ENCODE data around the gene MRPS35. TPM values are rescaled to one million over a fixed set of nuclear protein-coding genes. Genes with fewer than 3 reads are reported as not detected.

Gene MRPS35
- total RNA-seq, 5 donors from 2014 or later (not counting 1 experiment from before 2014, with no cell fraction given): 19.7 to 23.0 (median 22.5) TPM

DNA sequence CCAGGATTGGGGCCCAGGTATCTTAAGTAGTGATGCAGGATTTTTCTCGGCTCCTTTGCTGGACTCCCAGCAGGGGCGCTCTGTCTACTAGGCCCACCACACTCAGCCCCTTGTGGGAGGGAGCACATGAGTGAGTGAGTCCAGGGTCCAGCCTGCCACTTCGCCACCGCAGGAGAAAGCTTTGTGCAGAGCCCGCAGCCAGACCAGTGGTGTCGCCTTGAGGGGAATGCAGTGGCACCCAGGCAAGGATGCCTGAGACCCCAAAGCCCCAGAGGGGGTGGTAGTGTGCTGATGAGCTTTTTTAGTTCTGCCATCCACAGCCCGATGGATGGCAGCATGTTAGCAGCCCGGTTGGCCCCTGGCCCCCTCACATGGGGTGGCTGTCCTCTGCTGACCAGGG lies 5.4 kb upstream of the MRPS35 start:
- Histone ChIP-seq H3K36me3 (ENCODE audit: control insufficient read depth in 2 of 2, extremely low read depth in 1 of 2, insufficient read depth in 1 of 2, low read length in 1 of 2) (no peaks in the 10 kb centered on the region), H3K9me3 (no peaks in the 10 kb centered on the region), H3K27me3 (replicated peaks in 1 of 2; ENCODE audit: control insufficient read depth in 2 of 2, extremely low read depth in 1 of 2, insufficient read depth in 2 of 2, low read length in 1 of 2) (no peaks in the 10 kb centered on the region), H3K27ac (ENCODE audit: low read length) (no peak overlapping the region), H3K4me1 (ENCODE audit: control insufficient read depth in 1 of 2, extremely low read depth in 1 of 2, insufficient read depth in 2 of 2, low read length in 2 of 2) (peaks cover 0 to 5% of the 10 kb centered on the region in 2 experiments), H3K4me3 (ENCODE audit: control insufficient read depth in 1 of 2, extremely low read depth in 1 of 2, low read length in 1 of 2) (no peak overlapping the region)
- Mint-ChIP-seq H3K36me3 (no peaks in the 10 kb centered on the region), H3K9me3 (no peaks in the 10 kb centered on the region), H3K27me3 (peaks cover 1 to 2% of the 10 kb centered on the region in 2 donors), H3K4me3 (no peak overlapping the region), H3K27ac (no peak overlapping the region), H3K4me1 (peaks cover 4 to 5% (median 4%) of the 10 kb centered on the region in 3 donors)
- ATAC-seq (replicated peaks in 1 of 4) (no peak), DNase-seq (no peak)
- ChIA-PET CTCF (interaction anchor here in 1 of 2 donors (0.6 to 1.7 kb wide), 3 partner anchors 32 to 266 kb away, joined by 3 to 6 read pairs (median 3); no protein-coding TSS in a partner anchor), POLR2A (interaction anchor here in 1 of 2 donors (0.7 kb wide), 1 partner anchor 49 kb away, joined by 3 read pairs; no protein-coding TSS in a partner anchor)
- WGBS (ENCODE audit: insufficient coverage): 94% methylated on average over 6 of the region's 8 CpGs

DNA sequence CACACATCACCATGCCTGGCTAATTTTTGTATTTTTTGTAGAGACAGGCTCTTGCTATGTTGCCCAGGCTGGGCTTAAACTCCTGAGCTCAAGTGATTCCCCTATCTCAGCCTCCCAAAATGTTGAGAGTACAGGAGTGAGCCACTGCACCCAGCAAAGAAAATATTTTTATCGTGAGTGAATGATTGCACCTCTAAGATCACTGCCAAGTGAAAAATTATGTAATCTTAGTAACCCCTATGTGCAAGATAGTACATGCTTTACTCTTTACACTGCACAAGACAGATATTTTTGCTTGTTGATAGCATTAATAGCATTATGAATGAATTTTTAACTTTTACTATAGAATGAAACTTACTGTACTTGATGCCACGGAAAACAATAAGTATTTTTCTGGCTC lies 3.4 kb upstream of the MRPS35 start:
- WGBS (ENCODE audit: insufficient coverage): no CpG with 5 or more reads among the region's 2 CpGs
- CTCF ChIA-PET: no interaction called here
- Histone ChIP-seq H3K4me3 (ENCODE audit: control insufficient read depth in 1 of 2, extremely low read depth in 1 of 2, low read length in 1 of 2) (no peak overlapping the region), H3K4me1 (ENCODE audit: control insufficient read depth in 1 of 2, extremely low read depth in 1 of 2, insufficient read depth in 2 of 2, low read length in 2 of 2) (peaks cover 5 to 13% of the 10 kb centered on the region in 2 experiments), H3K27ac (ENCODE audit: low read length) (no peak overlapping the region), H3K9me3 (no peaks in the 10 kb centered on the region), H3K27me3 (replicated peaks in 1 of 2; ENCODE audit: control insufficient read depth in 2 of 2, extremely low read depth in 1 of 2, insufficient read depth in 2 of 2, low read length in 1 of 2) (no peaks in the 10 kb centered on the region), H3K36me3 (ENCODE audit: control insufficient read depth in 2 of 2, extremely low read depth in 1 of 2, insufficient read depth in 1 of 2, low read length in 1 of 2) (no peaks in the 10 kb centered on the region)
- DNase-seq (no peak), ATAC-seq (replicated peaks in 1 of 4) (no peak)
- POLR2A ChIA-PET: no interaction called here
- no peak overlapping the region for H3K4me3 Mint-ChIP-seq
- no peaks in the 10 kb centered on the region for H3K36me3 Mint-ChIP-seq
- H3K4me1 Mint-ChIP-seq: peaks cover 17 to 22% (median 22%) of the 10 kb centered on the region in 3 donors
- H3K27ac Mint-ChIP-seq: no peak overlapping the region
- no peaks in the 10 kb centered on the region for H3K9me3 Mint-ChIP-seq
- H3K27me3 Mint-ChIP-seq: no peaks in the 10 kb centered on the region

GRCh38 chr12:27709212-27709931 lies 1.3 kb upstream of the MRPS35 start:
- Histone ChIP-seq H3K27ac (ENCODE audit: low read length) (no peak overlapping the region), H3K9me3 (no peaks in the 10 kb centered on the region), H3K36me3 (ENCODE audit: control insufficient read depth in 2 of 2, extremely low read depth in 1 of 2, insufficient read depth in 1 of 2, low read length in 1 of 2) (peaks cover 0 to 4% of the 10 kb centered on the region in 2 donors), H3K27me3 (replicated peaks in 1 of 2; ENCODE audit: control insufficient read depth in 2 of 2, extremely low read depth in 1 of 2, insufficient read depth in 2 of 2, low read length in 1 of 2) (no peaks in the 10 kb centered on the region), H3K4me3 (ENCODE audit: control insufficient read depth in 1 of 2, extremely low read depth in 1 of 2, low read length in 1 of 2) (peak overlapping the region in 1 of 2 donors; percentile 94), H3K4me1 (ENCODE audit: control insufficient read depth in 1 of 2, extremely low read depth in 1 of 2, insufficient read depth in 2 of 2, low read length in 2 of 2) (peaks cover 5 to 20% of the 10 kb centered on the region in 2 experiments)
- no peak for ATAC-seq (replicated peaks in 1 of 4)
- POLR2A ChIA-PET: no interaction called here
- Mint-ChIP-seq H3K27ac (no peak overlapping the region), H3K4me1 (peaks cover 28 to 40% (median 38%) of the 10 kb centered on the region in 3 donors), H3K36me3 (peaks cover 7% of the 10 kb centered on the region), H3K27me3 (no peaks in the 10 kb centered on the region), H3K9me3 (no peaks in the 10 kb centered on the region), H3K4me3 (peak overlapping the region; percentile 96 to 98 (median 98))
- CTCF ChIA-PET: interaction anchor here in 1 of 2 donors (0.9 to 1.0 kb wide), 2 partner anchors 113 to 693 kb away, joined by 3 to 6 read pairs; no protein-coding TSS in a partner anchor
- WGBS (ENCODE audit: insufficient coverage): 90% methylated on average over 8 of the region's 12 CpGs
- DNase-seq: no peak

DNA sequence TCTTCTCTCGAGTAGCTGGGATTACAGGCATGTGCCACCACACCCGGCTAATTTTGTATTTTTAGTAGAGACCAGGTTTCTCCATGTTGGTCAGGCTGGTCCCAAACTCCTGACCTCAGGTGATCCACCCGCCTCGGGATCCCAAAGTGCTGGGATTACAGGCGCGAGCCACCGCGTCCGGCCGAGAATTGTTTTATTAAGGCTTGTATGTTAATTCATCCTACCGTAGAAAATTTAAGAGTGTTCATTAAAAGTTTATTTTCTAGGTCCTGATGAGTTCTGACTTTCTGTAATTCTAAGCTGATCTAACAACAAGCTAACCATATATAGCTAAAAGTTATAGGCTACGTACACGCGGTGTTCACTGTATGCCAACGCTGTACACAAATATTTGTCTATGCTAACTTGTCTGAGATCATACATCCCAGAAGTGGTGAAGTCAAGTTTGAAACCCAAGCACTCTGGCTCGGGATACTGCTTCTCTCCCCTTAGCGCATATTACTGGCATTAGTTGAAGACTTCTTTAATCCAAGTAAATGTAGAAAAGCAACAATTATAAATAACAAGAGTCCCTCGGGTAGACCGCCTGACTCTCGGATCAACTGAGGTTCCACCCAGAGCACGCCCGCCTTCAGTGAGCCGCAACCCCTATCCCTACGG lies 570 bp upstream of the MRPS35 start:
- POLR2A ChIA-PET: interaction anchor here in 1 of 2 donors (0.6 kb wide), 1 partner anchor 480 kb away, joined by 3 read pairs; the partner anchor contains the start of gene CCDC91
- H3K36me3 Mint-ChIP-seq: peaks cover 10% of the 10 kb centered on the region
- H3K36me3 ChIP-seq (ENCODE audit: control insufficient read depth in 2 of 2, extremely low read depth in 1 of 2, insufficient read depth in 1 of 2, low read length in 1 of 2): peaks cover under 1 to 9% of the 10 kb centered on the region in 2 donors
- H3K4me3 Mint-ChIP-seq: peak overlapping the region; percentile 96 to 98 (median 98)
- H3K9me3 ChIP-seq: no peaks in the 10 kb centered on the region
- peaks cover 5 to 20% of the 10 kb centered on the region in 2 experiments for H3K4me1 ChIP-seq (ENCODE audit: control insufficient read depth in 1 of 2, extremely low read depth in 1 of 2, insufficient read depth in 2 of 2, low read length in 2 of 2)
- no peaks in the 10 kb centered on the region for H3K27me3 ChIP-seq (replicated peaks in 1 of 2; ENCODE audit: control insufficient read depth in 2 of 2, extremely low read depth in 1 of 2, insufficient read depth in 2 of 2, low read length in 1 of 2)
- H3K27ac ChIP-seq (ENCODE audit: low read length): peak overlapping the region; percentile 59
- WGBS (ENCODE audit: insufficient coverage): 13% methylated on average over 9 of the region's 24 CpGs
- H3K4me1 Mint-ChIP-seq: peaks cover 32 to 44% (median 42%) of the 10 kb centered on the region in 3 donors
- ATAC-seq (replicated peaks in 1 of 4): peak; percentile 41 to 54 (median 45)
- H3K4me3 ChIP-seq (ENCODE audit: control insufficient read depth in 1 of 2, extremely low read depth in 1 of 2, low read length in 1 of 2): peak overlapping the region; percentile 94 to 100
- H3K9me3 Mint-ChIP-seq: no peaks in the 10 kb centered on the region
- peak overlapping the region; percentile 97 to 99 for H3K27ac Mint-ChIP-seq
- DNase-seq: no peak
- H3K27me3 Mint-ChIP-seq: no peaks in the 10 kb centered on the region
- CTCF ChIA-PET: interaction anchor here (0.6 to 1.0 kb wide), 4 partner anchors 9 to 694 kb away, joined by 3 to 6 read pairs (median 4); no protein-coding TSS in a partner anchor

- Mint-ChIP-seq H3K27me3 (no peaks in the 10 kb centered on the region), H3K4me3 (peak overlapping the region; percentile 96 to 98 (median 98)), H3K9me3 (no peaks in the 10 kb centered on the region), H3K27ac (peak overlapping the region; percentile 97 to 99), H3K36me3 (peaks cover 10% of the 10 kb centered on the region), H3K4me1 (peaks cover 34 to 44% (median 42%) of the 10 kb centered on the region in 3 donors)
- Histone ChIP-seq H3K4me3 (ENCODE audit: control insufficient read depth in 1 of 2, extremely low read depth in 1 of 2, low read length in 1 of 2) (peak overlapping the region; percentile 94 to 100), H3K36me3 (ENCODE audit: control insufficient read depth in 2 of 2, extremely low read depth in 1 of 2, insufficient read depth in 1 of 2, low read length in 1 of 2) (peaks cover 3 to 12% of the 10 kb centered on the region in 2 donors), H3K27me3 (replicated peaks in 1 of 2; ENCODE audit: control insufficient read depth in 2 of 2, extremely low read depth in 1 of 2, insufficient read depth in 2 of 2, low read length in 1 of 2) (no peaks in the 10 kb centered on the region), H3K9me3 (no peaks in the 10 kb centered on the region), H3K4me1 (ENCODE audit: control insufficient read depth in 1 of 2, extremely low read depth in 1 of 2, insufficient read depth in 2 of 2, low read length in 2 of 2) (peaks cover 5 to 20% of the 10 kb centered on the region in 2 experiments), H3K27ac (ENCODE audit: low read length) (peak overlapping the region; percentile 54)
- ATAC-seq (replicated peaks in 1 of 4) (no peak), DNase-seq (peak in 2 of 35 experiments; percentile 2 to 23)
- ChIA-PET CTCF (no interaction called here), POLR2A (interaction anchor here in 1 of 2 donors (0.5 kb wide), 1 partner anchor 480 kb away, joined by 3 read pairs; no protein-coding TSS in a partner anchor)
- 3% methylated on average over 3 of the region's 11 CpGs for WGBS (ENCODE audit: insufficient coverage)
These were observed 668 bp downstream of the MRPS35 start for GRCh38 chr12:27711317-27711682.

DNA sequence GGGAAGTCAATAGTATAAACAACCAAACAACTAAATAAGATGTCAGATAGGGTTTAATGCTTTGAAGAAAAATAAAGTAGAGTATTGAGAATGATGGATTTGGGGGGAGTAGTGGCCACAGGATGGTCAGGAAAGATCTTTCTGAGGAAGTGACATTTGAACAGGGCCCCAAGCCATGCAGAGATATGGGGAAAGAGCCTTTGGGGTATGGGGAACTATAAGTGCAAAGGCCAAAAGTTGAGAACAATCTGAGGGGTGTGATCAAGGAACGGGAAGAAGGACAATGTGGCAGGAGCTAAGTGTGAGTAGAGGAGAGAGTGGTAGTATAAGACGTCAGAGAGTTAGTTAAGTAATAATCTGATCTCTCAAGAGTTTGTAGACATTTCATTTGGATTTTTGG lies 1.3 kb downstream of the MRPS35 start:
- no peaks in the 10 kb centered on the region for H3K27me3 ChIP-seq (replicated peaks in 1 of 2; ENCODE audit: control insufficient read depth in 2 of 2, extremely low read depth in 1 of 2, insufficient read depth in 2 of 2, low read length in 1 of 2)
- POLR2A ChIA-PET: no interaction called here
- peaks cover 3 to 17% of the 10 kb centered on the region in 2 donors for H3K36me3 ChIP-seq (ENCODE audit: control insufficient read depth in 2 of 2, extremely low read depth in 1 of 2, insufficient read depth in 1 of 2, low read length in 1 of 2)
- CTCF ChIA-PET: no interaction called here
- H3K4me3 Mint-ChIP-seq: peak overlapping the region; percentile 96 to 98 (median 98)
- no peak overlapping the region for H3K4me3 ChIP-seq (ENCODE audit: control insufficient read depth in 1 of 2, extremely low read depth in 1 of 2, low read length in 1 of 2)
- WGBS (ENCODE audit: insufficient coverage): 94% methylated on average over 2 of the region's 2 CpGs
- no peak overlapping the region for H3K27ac ChIP-seq (ENCODE audit: low read length)
- peaks cover 12% of the 10 kb centered on the region for H3K36me3 Mint-ChIP-seq
- H3K27me3 Mint-ChIP-seq: no peaks in the 10 kb centered on the region
- DNase-seq: no peak
- no peak for ATAC-seq (replicated peaks in 1 of 4)
- no peaks in the 10 kb centered on the region for H3K9me3 ChIP-seq
- peaks cover 5 to 20% of the 10 kb centered on the region in 2 experiments for H3K4me1 ChIP-seq (ENCODE audit: control insufficient read depth in 1 of 2, extremely low read depth in 1 of 2, insufficient read depth in 2 of 2, low read length in 2 of 2)
- peaks cover 34 to 44% (median 42%) of the 10 kb centered on the region in 3 donors for H3K4me1 Mint-ChIP-seq
- H3K27ac Mint-ChIP-seq: no peak overlapping the region
- H3K9me3 Mint-ChIP-seq: no peaks in the 10 kb centered on the region

All from T-cell (primary cell).